ENCODE measurements around the gene SCYGR7. TPM values are rescaled to one million over a fixed set of nuclear protein-coding genes. Genes with fewer than 3 reads are reported as not detected.

SCYGR7 gene
- not detected in 2 replicates for total RNA-seq

GRCh38 chr2:227728035-227728434 is at the start of gene SCYGR7:
SCYGR7 (plus strand) TSS chr2:227728335; CDS start chr2:227728335, 0 bp downstream.

GRCh38 chr2:227717687-227718567 is 10.2 kb upstream of the SCYGR7 start, which contains the start of gene SLC19A3:
SLC19A3 (minus strand) TSS chr2:227718028; CDS start chr2:227702318, 15,710 bp downstream.

GRCh38 chr2:227724394-227725039 is 3.6 kb upstream of the SCYGR7 start, which contains the start of gene SCYGR6:
SCYGR6 (minus strand) TSS chr2:227724757; CDS start chr2:227724757, 0 bp downstream.

GRCh38 chr2:227745594-227745993 is 17.5 kb downstream of the SCYGR7 start, which contains the start of gene SCYGR8:
SCYGR8 (plus strand) TSS chr2:227745894; CDS start chr2:227745894, 0 bp downstream.

Small RNAs within 50 kb of the gene (small RNA-seq; reads per million reads assigned to genes)
- not detected for gene RNA5SP121
- not detected for gene SNRPGP8

Other genes starting within 250 kb of the SCYGR7 start
- gene SCYGR2, start 129.4 kb upstream of the SCYGR7 start, total RNA-seq = not detected in 2 replicates
- gene SCYGR3, start 113.5 kb upstream of the SCYGR7 start, total RNA-seq = not detected in 2 replicates
- not detected in 2 replicates for gene SCYGR4, start 110.8 kb upstream of the SCYGR7 start, total RNA-seq
- not detected in 2 replicates for gene SCYGR5, start 61.5 kb upstream of the SCYGR7 start, total RNA-seq
- 1.2 and 2.9 TPM in 2 replicates for gene SLC19A3, start 10.3 kb upstream of the SCYGR7 start, total RNA-seq
- not detected in 2 replicates for gene SCYGR6, start 3.6 kb upstream of the SCYGR7 start, total RNA-seq
- gene SCYGR8, start 17.6 kb downstream of the SCYGR7 start, total RNA-seq = not detected in 2 replicates
- 2.4 and 2.9 TPM in 2 replicates for gene CCL20, start 85.5 kb downstream of the SCYGR7 start, total RNA-seq
- 12.6 and 17.2 TPM in 2 replicates for gene DAW1, start 143.3 kb downstream of the SCYGR7 start, total RNA-seq

Data from placental epithelial cell (primary cell).